Panc1 (cell line): ENCODE data around the gene PRPH.

Source experiments
- CTCF ChIP-seq: fragments of 450-650 bp; IDR thresholded peaks from 2 replicates; pipeline ENCODE4 v1.5.1; 2017; ENCODE audit warnings: mild to moderate bottlenecking
- POLR2AphosphoS5 ChIP-seq: IDR thresholded peaks from 2 replicates; pipeline ENCODE4 v1.6.1; 2012; ENCODE audit warnings: mild to moderate bottlenecking, low read depth, low read length, moderate library complexity
- REST ChIP-seq, 2 experiments: IDR thresholded peaks; 2 replicates each; pipeline ENCODE4 v1.6.1; 2011 to 2012; ENCODE audit warnings: low read depth in 2 of 2, control low read depth in 1 of 2, low read length in 1 of 2, mild to moderate bottlenecking in 1 of 2, moderate library complexity in 1 of 2; ENCODE audit not compliant: insufficient read depth in 1 of 2
- SIN3A ChIP-seq: IDR thresholded peaks from 2 replicates; pipeline ENCODE4 v1.6.1; 2012; ENCODE audit warnings: low read depth, mild to moderate bottlenecking, low read length, moderate library complexity, borderline replicate concordance; ENCODE audit not compliant: insufficient read depth

DNA sequence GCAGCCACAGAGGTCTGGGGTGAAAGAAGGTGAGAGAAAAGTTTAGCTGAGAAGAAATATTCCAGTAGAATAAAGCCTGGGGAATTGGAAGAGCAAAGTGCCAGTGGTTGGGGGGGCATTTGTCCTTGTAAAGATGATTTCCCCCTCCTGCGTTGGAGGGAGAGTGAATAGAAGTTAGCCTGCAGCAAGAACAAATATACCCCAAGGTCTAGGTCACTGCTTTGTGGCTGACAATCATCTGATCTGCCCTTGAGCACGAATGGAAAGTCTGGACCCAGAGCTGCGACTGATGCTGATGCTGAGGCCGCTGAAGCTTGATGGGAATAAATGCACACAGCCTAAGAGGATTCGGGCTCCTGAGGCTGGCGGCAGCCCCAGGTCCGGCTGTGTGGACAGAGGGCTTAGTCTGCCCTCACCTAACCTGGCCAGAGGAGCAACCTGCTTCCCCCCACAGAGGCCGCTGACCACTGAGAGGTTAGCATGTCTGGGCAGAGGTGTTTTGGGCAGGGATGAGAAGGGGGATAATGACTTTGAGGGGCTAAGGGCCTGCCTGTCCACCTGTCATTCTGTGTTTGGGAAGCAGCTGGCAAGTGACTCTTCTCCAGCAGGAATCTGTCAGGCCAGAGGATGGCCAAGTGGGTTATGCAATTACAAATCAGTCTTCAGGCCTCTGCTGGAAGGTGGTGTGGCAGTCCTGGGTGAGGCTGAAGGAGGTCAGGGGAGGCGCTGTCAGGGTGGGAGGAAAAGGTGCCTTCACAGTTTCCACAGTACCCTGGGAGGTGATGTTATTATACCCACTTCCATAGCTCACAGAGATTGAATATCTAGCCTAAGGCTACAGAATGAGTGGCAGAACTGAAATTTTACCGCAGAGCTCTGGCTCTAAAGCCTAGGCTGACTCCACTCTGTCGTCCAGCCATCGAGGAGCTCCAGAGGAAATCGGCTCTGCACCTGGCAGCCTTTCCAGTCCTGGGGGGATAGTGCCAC, 18.4 kb upstream of the PRPH start:
- TF ChIP-seq CTCF (no peak), REST (IDR thresholded peaks at IDR 0.05; ENCODE audit: insufficient read depth in 1 of 2, low read depth in 2 of 2, low read length in 1 of 2) (no peak), POLR2AphosphoS5 (no peak), SIN3A (no peak)
